AG09309 (cell line): ENCODE measurements around the gene RCOR1.

Source experiments
- DNase-seq: peaks from one replicate; pipeline ENCODE4 v3.0.0-alpha.2; 2010; ENCODE audit warnings: low read depth
- H3K4me3 ChIP-seq: 2 replicates; pipeline ENCODE4 v1.5.1; 2011; ENCODE audit warnings: mild to moderate bottlenecking, low read depth, low read length, moderate library complexity; ENCODE audit not compliant: control insufficient read depth
- CTCF ChIP-seq: IDR thresholded peaks from 2 replicates; pipeline ENCODE4 v1.5.1; 2011; ENCODE audit warnings: mild to moderate bottlenecking, low read depth, low read length, inconsistent platforms; ENCODE audit not compliant: insufficient read depth, control insufficient read depth; ENCODE audit errors: missing control alignments

RCOR1 gene

GRCh38 chr14:102620413-102620812, 28.0 kb downstream of the RCOR1 start:
- no peak for TF ChIP-seq CTCF
- no peak overlapping the region; the same call in 1 of the 2 replicates for H3K4me3 ChIP-seq
- DNase-seq = peak; percentile 52

GRCh38 chr14:102622262-102622885, 29.9 kb downstream of the RCOR1 start:
- TF ChIP-seq CTCF = no peak
- H3K4me3 ChIP-seq = no peak overlapping the region
- DNase-seq = no peak

GRCh38 chr14:102624666-102625065, 32.2 kb downstream of the RCOR1 start:
- no peak for TF ChIP-seq CTCF
- no peak for DNase-seq
- H3K4me3 ChIP-seq = no peak overlapping the region

GRCh38 chr14:102625564-102626296, 33.3 kb downstream of the RCOR1 start:
- no peak for DNase-seq
- no peak overlapping the region for H3K4me3 ChIP-seq
- TF ChIP-seq CTCF = no peak

GRCh38 chr14:102626530-102626929, 34.1 kb downstream of the RCOR1 start:
- no peak for TF ChIP-seq CTCF
- no peak overlapping the region for H3K4me3 ChIP-seq
- DNase-seq = no peak

- no peak overlapping the region for H3K4me3 ChIP-seq
- no peak for TF ChIP-seq CTCF
Measured at GRCh38 chr14:102629011-102629444, 36.6 kb downstream of the RCOR1 start.

More at GRCh38 chr14:102629011-102629444, 36.6 kb downstream of the RCOR1 start:
- DNase-seq = no peak
